ENCODE measurements around the gene SUPT20H. TPM values are rescaled to one million over a fixed set of nuclear protein-coding genes. Genes with fewer than 3 reads are reported as not detected.

The SUPT20H gene
- total RNA-seq, 2 donors from 2014 or later = 32.2 to 57.3 TPM

- no peak for TF ChIP-seq POLR2AphosphoS5 (IDR thresholded peaks at IDR 0.05)
- TF ChIP-seq, protein P1, sequence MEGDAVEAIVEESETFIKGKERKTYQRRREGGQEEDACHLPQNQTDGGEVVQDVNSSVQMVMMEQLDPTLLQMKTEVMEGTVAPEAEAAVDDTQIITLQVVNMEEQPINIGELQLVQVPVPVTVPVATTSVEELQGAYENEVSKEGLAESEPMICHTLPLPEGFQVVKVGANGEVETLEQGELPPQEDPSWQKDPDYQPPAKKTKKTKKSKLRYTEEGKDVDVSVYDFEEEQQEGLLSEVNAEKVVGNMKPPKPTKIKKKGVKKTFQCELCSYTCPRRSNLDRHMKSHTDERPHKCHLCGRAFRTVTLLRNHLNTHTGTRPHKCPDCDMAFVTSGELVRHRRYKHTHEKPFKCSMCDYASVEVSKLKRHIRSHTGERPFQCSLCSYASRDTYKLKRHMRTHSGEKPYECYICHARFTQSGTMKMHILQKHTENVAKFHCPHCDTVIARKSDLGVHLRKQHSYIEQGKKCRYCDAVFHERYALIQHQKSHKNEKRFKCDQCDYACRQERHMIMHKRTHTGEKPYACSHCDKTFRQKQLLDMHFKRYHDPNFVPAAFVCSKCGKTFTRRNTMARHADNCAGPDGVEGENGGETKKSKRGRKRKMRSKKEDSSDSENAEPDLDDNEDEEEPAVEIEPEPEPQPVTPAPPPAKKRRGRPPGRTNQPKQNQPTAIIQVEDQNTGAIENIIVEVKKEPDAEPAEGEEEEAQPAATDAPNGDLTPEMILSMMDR (IDR thresholded peaks at IDR 0.05) = peak in 3 of 4 experiments; percentile 43 to 55 (median 54)
- no peak for TF ChIP-seq POLR2A (IDR thresholded peaks at IDR 0.05)
- H3K9me3 ChIP-seq = no peaks in the 10 kb centered on the region
- intact Hi-C loops (cut with DNase I) = no loop called here
- H3K4me1 ChIP-seq (replicated peaks) = no peaks in the 10 kb centered on the region
- no peaks in the 10 kb centered on the region for H3K36me3 ChIP-seq
- no peak for DNase-seq (ENCODE audit: low spot score)
- peaks cover 2% of the 10 kb centered on the region for H3K27me3 ChIP-seq (replicated peaks; ENCODE audit: insufficient read depth)
- no peak overlapping the region for H3K4me3 ChIP-seq
- H3K27ac ChIP-seq = no peak overlapping the region
- WGBS = 3% methylated on average over 1 of the region's 1 CpG
Observed at GRCh38 chr13:37074703-37075102, 15.2 kb upstream of the SUPT20H start.

- no peaks in the 10 kb centered on the region for H3K4me1 ChIP-seq (replicated peaks)
- no peak for DNase-seq (ENCODE audit: low spot score)
- no peak for TF ChIP-seq POLR2A (IDR thresholded peaks at IDR 0.05)
- TF ChIP-seq POLR2AphosphoS5 (IDR thresholded peaks at IDR 0.05) = no peak
- TF ChIP-seq, protein P1 (IDR thresholded peaks at IDR 0.05) = no peak
- H3K27me3 ChIP-seq (replicated peaks; ENCODE audit: insufficient read depth) = no peaks in the 10 kb centered on the region
- no peak overlapping the region for H3K4me3 ChIP-seq
- no peaks in the 10 kb centered on the region for H3K36me3 ChIP-seq
- 44% methylated on average over 4 of the region's 4 CpGs for WGBS
- H3K9me3 ChIP-seq = no peaks in the 10 kb centered on the region
- H3K27ac ChIP-seq = no peak overlapping the region
- intact Hi-C loops (cut with DNase I) = loop anchor here (2.0 kb wide), 1 partner anchor 531 kb away; no protein-coding TSS in a partner anchor
Observed at GRCh38 chr13:37072024-37072423, 12.5 kb upstream of the SUPT20H start.

- Histone ChIP-seq H3K36me3 (no peaks in the 10 kb centered on the region), H3K9me3 (no peaks in the 10 kb centered on the region), H3K4me1 (replicated peaks) (no peaks in the 10 kb centered on the region), H3K4me3 (no peak overlapping the region), H3K27me3 (replicated peaks; ENCODE audit: insufficient read depth) (no peaks in the 10 kb centered on the region), H3K27ac (no peak overlapping the region)
- TF ChIP-seq POLR2AphosphoS5 (IDR thresholded peaks at IDR 0.05) (no peak), POLR2A (IDR thresholded peaks at IDR 0.05) (no peak)
- TF ChIP-seq, protein P1 (IDR thresholded peaks at IDR 0.05) = no peak
- intact Hi-C loops (cut with DNase I) = no loop called here
- 95% methylated on average over 7 of the region's 7 CpGs for WGBS
- no peak for DNase-seq (ENCODE audit: low spot score)
Observed at GRCh38 chr13:37070956-37071355, 11.5 kb upstream of the SUPT20H start.

GRCh38 chr13:37070145-37070695 lies 10.7 kb upstream of the SUPT20H start:
- DNase-seq (ENCODE audit: low spot score) = no peak
- intact Hi-C loops (cut with DNase I) = no loop called here
- TF ChIP-seq POLR2A (IDR thresholded peaks at IDR 0.05) (no peak), POLR2AphosphoS5 (IDR thresholded peaks at IDR 0.05) (no peak)
- TF ChIP-seq, protein P1 (IDR thresholded peaks at IDR 0.05) = no peak
- Histone ChIP-seq H3K4me3 (no peak overlapping the region), H3K9me3 (no peaks in the 10 kb centered on the region), H3K27ac (no peak overlapping the region), H3K36me3 (no peaks in the 10 kb centered on the region), H3K4me1 (replicated peaks) (no peaks in the 10 kb centered on the region), H3K27me3 (replicated peaks; ENCODE audit: insufficient read depth) (no peaks in the 10 kb centered on the region)
- 89% methylated on average over 9 of the region's 9 CpGs for WGBS

GRCh38 chr13:37069597-37070103 lies 10.2 kb upstream of the SUPT20H start:
- Histone ChIP-seq H3K9me3 (no peaks in the 10 kb centered on the region), H3K27me3 (replicated peaks; ENCODE audit: insufficient read depth) (no peaks in the 10 kb centered on the region), H3K36me3 (no peaks in the 10 kb centered on the region), H3K27ac (no peak overlapping the region), H3K4me1 (replicated peaks) (no peaks in the 10 kb centered on the region), H3K4me3 (no peak overlapping the region)
- no peak for DNase-seq (ENCODE audit: low spot score)
- intact Hi-C loops (cut with DNase I) = no loop called here
- TF ChIP-seq, protein P1 (IDR thresholded peaks at IDR 0.05) = no peak
- TF ChIP-seq POLR2A (IDR thresholded peaks at IDR 0.05) (no peak), POLR2AphosphoS5 (IDR thresholded peaks at IDR 0.05) (no peak)
- WGBS = 88% methylated on average over 22 of the region's 22 CpGs

Measured in prostate gland (tissue), 2 donors.